ENCODE measurements around the gene HOXD10.

DNA sequence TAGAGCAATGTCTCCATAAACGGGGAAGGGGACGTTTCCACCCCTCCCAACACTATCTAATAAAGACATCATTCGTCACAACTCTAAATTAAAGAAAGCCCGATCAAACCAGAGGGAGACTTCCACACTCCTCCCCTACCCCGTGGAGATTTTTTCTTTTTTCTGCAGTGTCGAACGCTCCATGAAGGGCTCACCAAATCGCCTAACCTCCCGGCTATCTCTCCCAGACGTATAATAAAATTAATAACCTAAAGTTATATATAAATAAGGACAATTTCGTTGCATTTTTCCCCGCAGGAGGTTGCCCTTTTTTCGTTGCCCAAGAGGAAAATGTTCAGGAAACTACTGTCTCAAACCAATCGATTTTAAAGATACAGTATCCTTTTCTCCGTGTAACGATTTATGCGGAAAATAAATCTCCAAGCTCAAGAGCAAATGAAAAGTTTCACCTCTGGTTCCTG, 35.2 kb upstream of the HOXD10 start:
- TF ChIP-seq POLR2A (IDR thresholded peaks at IDR 0.05; ENCODE audit: low read length) (no peak), GATA1 (IDR thresholded peaks at IDR 0.05; ENCODE audit: low read depth, low read length) (no peak)

All from erythroblast (primary cell).